Activated T-helper 17 cell treated with anti-CD3 and anti-CD28 coated beads, Interleukin-2, amount 50 U/mL, for 72 hours (primary cell): ENCODE data around the gene ACTG1. TPM values are rescaled to one million over a fixed set of nuclear protein-coding genes. Genes with fewer than 3 reads are reported as not detected.

ENCODE experiments used
- ATAC-seq: fragments of 150-1000 bp; cut with Tn5 transposase; replicated peaks from 2 replicates; pipeline ENCODE4 v1.10.0; 2021; ENCODE audit warnings: mild to moderate bottlenecking, moderate library complexity
- H3K27ac Mint-ChIP-seq: one replicate; pipeline ENCODE4 v1.8.0; 2022; ENCODE audit warnings: mixed read lengths
- H3K27me3 Mint-ChIP-seq: one replicate; pipeline ENCODE4 v1.8.0; 2022; ENCODE audit warnings: mixed read lengths
- H3K36me3 Mint-ChIP-seq: one replicate; pipeline ENCODE4 v1.8.0; 2022; ENCODE audit warnings: low read depth, mild to moderate bottlenecking, mixed read lengths
- H3K4me1 Mint-ChIP-seq: one replicate; pipeline ENCODE4 v1.8.0; 2022; ENCODE audit warnings: mixed read lengths
- H3K4me3 Mint-ChIP-seq: one replicate; pipeline ENCODE4 v1.8.0; 2022; ENCODE audit warnings: mild to moderate bottlenecking, mixed read lengths
- H3K9me3 Mint-ChIP-seq: one replicate; pipeline ENCODE4 v1.8.0; 2022; ENCODE audit warnings: mixed read lengths
- total RNA-seq, 2 donors: library from RNA; stranded (reverse); gene quantifications; one replicate each; pipeline ENCODE4 v1.2.3, GENCODE V29; 2022

The ACTG1 gene
- total RNA-seq, 2 donors from 2014 or later, result 4,457 to 7,394 TPM

- no peak for ATAC-seq
- Mint-ChIP-seq H3K4me1 (peaks cover 9% of the 10 kb centered on the region), H3K27me3 (no peaks in the 10 kb centered on the region), H3K9me3 (no peaks in the 10 kb centered on the region), H3K36me3 (peaks cover 54% of the 10 kb centered on the region), H3K27ac (peak overlapping the region; percentile 95), H3K4me3 (peak overlapping the region; percentile 98)
Observed at GRCh38 chr17:81509207-81509971, 3.2 kb downstream of the ACTG1 start.

DNA sequence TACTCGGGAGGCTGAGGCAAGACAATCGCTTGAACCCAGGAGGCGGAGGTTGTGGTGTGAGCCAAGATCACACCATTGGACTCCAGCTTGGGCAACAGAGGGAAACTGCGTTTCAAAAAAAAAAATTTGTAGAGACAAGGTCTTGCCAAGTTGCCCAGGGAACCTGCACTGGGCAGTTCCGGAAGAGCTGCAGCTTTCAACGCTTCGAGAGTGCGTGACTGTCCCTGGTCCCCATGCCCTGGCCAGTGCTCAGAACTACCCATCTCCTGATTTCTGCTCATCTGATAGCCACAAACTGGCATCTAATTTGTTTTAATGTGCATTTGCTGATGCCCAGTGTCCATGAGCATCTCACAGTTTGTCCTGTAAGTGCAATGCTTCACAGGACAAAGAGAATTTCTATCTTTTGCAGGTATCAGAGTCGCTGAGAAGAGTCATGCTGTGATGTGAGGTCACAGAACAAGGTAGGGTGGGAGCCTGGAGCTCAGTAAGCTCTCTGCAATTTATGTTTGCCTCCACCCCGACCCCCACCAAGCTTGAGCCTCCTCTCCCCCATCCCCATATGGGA is 3.9 kb downstream of the ACTG1 start:
- peak overlapping the region; percentile 95 for H3K27ac Mint-ChIP-seq
- peaks cover 54% of the 10 kb centered on the region for H3K36me3 Mint-ChIP-seq
- H3K27me3 Mint-ChIP-seq, result no peaks in the 10 kb centered on the region
- H3K4me3 Mint-ChIP-seq, result peak overlapping the region; percentile 98
- ATAC-seq, result no peak
- peaks cover 9% of the 10 kb centered on the region for H3K4me1 Mint-ChIP-seq
- no peaks in the 10 kb centered on the region for H3K9me3 Mint-ChIP-seq

- no peak for ATAC-seq
- Mint-ChIP-seq H3K4me1 (no peaks in the 10 kb centered on the region), H3K9me3 (no peaks in the 10 kb centered on the region), H3K27ac (no peak overlapping the region), H3K4me3 (no peak overlapping the region), H3K36me3 (peaks cover 8% of the 10 kb centered on the region), H3K27me3 (no peaks in the 10 kb centered on the region)
Observed at GRCh38 chr17:81503619-81504018, 9.0 kb downstream of the ACTG1 start.

GRCh38 chr17:81502471-81503017 is 10.1 kb downstream of the ACTG1 start:
- no peak for ATAC-seq
- H3K9me3 Mint-ChIP-seq, result no peaks in the 10 kb centered on the region
- no peaks in the 10 kb centered on the region for H3K27me3 Mint-ChIP-seq

DNA sequence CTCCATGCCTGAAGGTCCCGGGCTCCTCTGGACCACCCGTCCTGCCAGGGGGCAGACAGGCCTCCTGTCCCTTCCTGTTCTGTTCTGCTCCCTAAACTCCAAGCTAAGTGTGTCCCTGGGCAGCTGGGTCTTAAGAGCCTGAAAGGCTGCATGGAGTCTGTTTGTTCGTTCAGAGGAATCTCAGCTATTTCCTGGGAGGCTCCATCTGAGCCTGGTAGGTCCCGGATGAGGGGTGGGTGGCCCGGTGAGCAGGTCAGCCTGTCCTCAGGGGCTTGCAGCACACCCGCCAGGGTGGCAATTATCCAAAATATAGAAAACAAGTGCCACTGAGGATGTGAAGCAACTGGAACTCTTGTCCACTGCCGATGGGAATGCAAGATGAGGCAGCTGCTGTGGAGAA is 12.6 kb downstream of the ACTG1 start:
- H3K36me3 Mint-ChIP-seq, result no peaks in the 10 kb centered on the region
- H3K27me3 Mint-ChIP-seq, result no peaks in the 10 kb centered on the region
- H3K27ac Mint-ChIP-seq, result no peak overlapping the region
- H3K9me3 Mint-ChIP-seq, result no peaks in the 10 kb centered on the region
- ATAC-seq, result no peak
- H3K4me1 Mint-ChIP-seq, result no peaks in the 10 kb centered on the region
- no peak overlapping the region for H3K4me3 Mint-ChIP-seq

More at GRCh38 chr17:81502471-81503017, 10.1 kb downstream of the ACTG1 start:
- no peak overlapping the region for H3K27ac Mint-ChIP-seq
- H3K4me1 Mint-ChIP-seq, result no peaks in the 10 kb centered on the region
- H3K36me3 Mint-ChIP-seq, result no peaks in the 10 kb centered on the region
- H3K4me3 Mint-ChIP-seq, result no peak overlapping the region

- H3K9me3 Mint-ChIP-seq, result no peaks in the 10 kb centered on the region
- H3K27ac Mint-ChIP-seq, result no peak overlapping the region
- no peaks in the 10 kb centered on the region for H3K27me3 Mint-ChIP-seq
- H3K36me3 Mint-ChIP-seq, result no peaks in the 10 kb centered on the region
- H3K4me1 Mint-ChIP-seq, result no peaks in the 10 kb centered on the region
- no peak overlapping the region for H3K4me3 Mint-ChIP-seq
- no peak for ATAC-seq
Observed at GRCh38 chr17:81499601-81499970, 13.0 kb downstream of the ACTG1 start.

DNA sequence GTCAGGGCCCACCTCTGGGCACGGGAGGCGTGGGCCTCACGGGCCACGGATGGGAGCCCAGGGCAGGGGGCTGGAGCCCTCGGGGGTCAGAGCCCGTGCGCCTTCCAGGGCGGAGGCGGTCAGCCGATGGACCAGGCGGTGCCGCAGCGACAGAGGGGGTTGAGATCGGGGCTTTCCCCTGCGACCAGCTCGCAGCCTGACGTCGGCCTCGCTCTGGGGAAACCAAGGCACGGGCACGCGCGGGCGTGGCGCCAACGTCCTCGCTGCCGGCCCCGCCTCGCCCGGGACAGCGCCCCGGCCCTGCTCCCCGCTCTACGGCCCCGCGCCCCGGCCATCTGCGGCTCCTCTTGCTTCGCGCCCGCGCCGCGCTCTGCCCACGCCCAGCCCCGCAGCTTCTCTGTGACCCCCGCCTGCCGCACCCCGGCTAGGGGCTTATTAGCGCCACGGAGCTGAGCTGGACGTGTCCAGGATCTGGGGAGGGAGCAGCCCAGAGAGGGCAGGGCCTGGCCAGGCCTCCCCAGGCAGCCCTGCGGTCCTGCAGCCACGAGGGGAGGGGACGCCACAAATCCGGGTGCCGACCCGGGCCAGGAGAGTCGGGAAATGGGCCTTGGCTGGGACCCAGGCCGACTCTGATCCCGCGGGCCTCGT is 13.5 kb downstream of the ACTG1 start:
- no peak overlapping the region for H3K4me3 Mint-ChIP-seq
- ATAC-seq, result no peak
- no peaks in the 10 kb centered on the region for H3K36me3 Mint-ChIP-seq
- no peaks in the 10 kb centered on the region for H3K27me3 Mint-ChIP-seq
- H3K4me1 Mint-ChIP-seq, result no peaks in the 10 kb centered on the region
- no peaks in the 10 kb centered on the region for H3K9me3 Mint-ChIP-seq
- H3K27ac Mint-ChIP-seq, result no peak overlapping the region

GRCh38 chr17:81494626-81495377 is 17.8 kb downstream of the ACTG1 start:
- Mint-ChIP-seq H3K27me3 (no peaks in the 10 kb centered on the region), H3K27ac (no peak overlapping the region), H3K4me3 (no peak overlapping the region), H3K4me1 (no peaks in the 10 kb centered on the region), H3K36me3 (no peaks in the 10 kb centered on the region), H3K9me3 (no peaks in the 10 kb centered on the region)
- peak; percentile 67 for ATAC-seq

GRCh38 chr17:81493198-81494038 is 19.2 kb downstream of the ACTG1 start:
- H3K4me1 Mint-ChIP-seq, result no peaks in the 10 kb centered on the region
- ATAC-seq, result no peak
- no peaks in the 10 kb centered on the region for H3K9me3 Mint-ChIP-seq

GRCh38 chr17:81492706-81493105 is 19.9 kb downstream of the ACTG1 start:
- Mint-ChIP-seq H3K9me3 (no peaks in the 10 kb centered on the region), H3K27ac (no peak overlapping the region), H3K4me3 (no peak overlapping the region), H3K36me3 (no peaks in the 10 kb centered on the region), H3K4me1 (no peaks in the 10 kb centered on the region), H3K27me3 (no peaks in the 10 kb centered on the region)
- ATAC-seq, result no peak

More at GRCh38 chr17:81493198-81494038, 19.2 kb downstream of the ACTG1 start:
- Mint-ChIP-seq H3K36me3 (no peaks in the 10 kb centered on the region), H3K27me3 (no peaks in the 10 kb centered on the region), H3K4me3 (no peak overlapping the region), H3K27ac (no peak overlapping the region)

DNA sequence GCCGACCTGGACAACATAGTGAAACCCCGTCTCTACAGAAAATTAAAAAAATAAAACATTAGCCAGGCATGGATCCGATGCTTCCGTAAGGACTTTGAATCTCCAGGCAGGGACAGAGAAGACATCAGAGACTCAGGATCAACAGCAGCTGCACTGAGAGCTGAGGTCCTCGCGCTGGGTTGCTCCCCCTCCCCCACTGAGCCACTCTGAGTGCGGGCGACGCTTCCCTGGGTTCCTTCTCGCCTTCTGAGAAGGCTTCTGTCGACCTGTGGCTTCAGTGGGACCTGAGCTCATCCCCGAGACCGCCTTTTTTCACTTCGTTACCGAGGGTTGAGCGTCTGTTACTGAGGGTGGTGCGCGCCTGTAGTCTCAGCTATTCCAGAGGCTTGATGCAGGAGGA is 20.4 kb downstream of the ACTG1 start:
- Mint-ChIP-seq H3K4me1 (no peaks in the 10 kb centered on the region), H3K36me3 (no peaks in the 10 kb centered on the region), H3K4me3 (no peak overlapping the region), H3K27me3 (no peaks in the 10 kb centered on the region), H3K9me3 (no peaks in the 10 kb centered on the region), H3K27ac (no peak overlapping the region)
- no peak for ATAC-seq

DNA sequence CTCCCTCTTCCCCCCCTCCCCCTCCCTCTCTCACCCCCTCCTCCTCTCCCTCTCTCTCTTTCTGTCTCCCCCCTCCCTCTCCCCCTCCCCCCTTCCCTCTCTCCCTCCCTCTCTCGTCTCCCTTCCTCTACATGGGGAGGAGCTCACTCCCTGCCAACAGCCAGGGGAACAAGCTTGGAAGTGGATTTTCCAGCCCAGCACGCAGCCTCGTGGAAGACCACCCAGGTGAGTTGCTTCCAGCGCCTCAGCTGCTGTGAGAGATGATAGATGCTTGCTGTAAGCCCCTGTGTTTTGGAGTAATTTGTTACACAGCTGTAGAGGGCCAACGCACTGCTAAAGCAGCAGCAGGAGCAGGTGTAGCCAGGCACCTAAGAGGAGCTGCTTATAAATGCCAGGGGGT is 20.8 kb downstream of the ACTG1 start:
- no peak for ATAC-seq

GRCh38 chr17:81491181-81491581 is 21.4 kb downstream of the ACTG1 start:
- Mint-ChIP-seq H3K27me3 (peaks cover 1% of the 10 kb centered on the region), H3K4me1 (peaks cover 2% of the 10 kb centered on the region), H3K27ac (no peak overlapping the region), H3K4me3 (no peak overlapping the region), H3K36me3 (no peaks in the 10 kb centered on the region), H3K9me3 (no peaks in the 10 kb centered on the region)
- no peak for ATAC-seq

More for the DNA sequence above, 20.8 kb downstream of the ACTG1 start:
- Mint-ChIP-seq H3K27me3 (no peaks in the 10 kb centered on the region), H3K36me3 (no peaks in the 10 kb centered on the region), H3K4me1 (no peaks in the 10 kb centered on the region), H3K4me3 (no peak overlapping the region), H3K9me3 (no peaks in the 10 kb centered on the region), H3K27ac (no peak overlapping the region)
